NK-92 treated with Interleukin-12 subunit alpha and Interleukin-12 subunit beta, amount 100 ng/mL, for 24 hours (cell line): ENCODE data around the gene DMRT1.

Source experiments
- DNase-seq: peaks from one replicate; lab custom pipeline; 2025; lab: John Stamatoyannopoulos, UW

The DMRT1 gene

DNA sequence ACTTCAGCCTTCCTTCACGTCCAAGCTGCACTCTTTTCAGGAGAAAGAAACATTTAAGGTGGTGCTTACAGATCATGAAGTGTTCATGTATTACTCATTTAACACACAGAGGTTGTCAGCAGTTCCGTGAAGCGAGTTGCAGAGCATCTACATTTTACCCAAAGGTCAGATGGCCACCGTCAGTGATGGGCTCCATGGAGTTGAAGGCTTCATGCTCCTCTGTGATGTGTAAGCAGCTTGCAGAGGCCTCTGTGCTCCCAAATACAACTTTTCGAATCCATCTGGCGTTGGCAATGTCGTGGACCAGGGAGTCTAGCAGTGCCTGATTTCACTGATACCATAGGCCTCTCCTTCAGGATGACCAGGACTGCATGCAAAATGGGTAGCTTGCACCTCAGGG lies 81.2 kb downstream of the DMRT1 start:
- no peak for DNase-seq

DNA sequence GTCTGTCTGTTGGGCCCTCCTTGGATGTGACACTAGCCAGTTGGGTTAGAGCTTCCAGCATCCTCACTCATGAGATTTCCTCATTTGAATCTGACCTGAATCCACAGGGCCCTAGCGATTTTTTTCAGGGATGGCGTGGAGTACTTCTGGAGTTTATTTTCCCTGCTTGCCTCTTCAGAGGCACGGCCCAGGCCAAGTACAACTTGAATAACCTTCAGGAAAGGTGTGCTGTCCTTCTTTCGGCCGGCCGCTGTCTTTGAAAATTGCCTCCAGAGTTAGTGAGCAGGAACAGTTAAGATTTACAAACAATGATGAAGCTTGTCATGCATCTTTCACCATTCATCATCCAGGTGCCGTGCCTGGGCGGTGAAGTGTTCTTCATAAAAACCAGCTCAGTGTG lies 85.5 kb downstream of the DMRT1 start:
- no peak for DNase-seq

DNA sequence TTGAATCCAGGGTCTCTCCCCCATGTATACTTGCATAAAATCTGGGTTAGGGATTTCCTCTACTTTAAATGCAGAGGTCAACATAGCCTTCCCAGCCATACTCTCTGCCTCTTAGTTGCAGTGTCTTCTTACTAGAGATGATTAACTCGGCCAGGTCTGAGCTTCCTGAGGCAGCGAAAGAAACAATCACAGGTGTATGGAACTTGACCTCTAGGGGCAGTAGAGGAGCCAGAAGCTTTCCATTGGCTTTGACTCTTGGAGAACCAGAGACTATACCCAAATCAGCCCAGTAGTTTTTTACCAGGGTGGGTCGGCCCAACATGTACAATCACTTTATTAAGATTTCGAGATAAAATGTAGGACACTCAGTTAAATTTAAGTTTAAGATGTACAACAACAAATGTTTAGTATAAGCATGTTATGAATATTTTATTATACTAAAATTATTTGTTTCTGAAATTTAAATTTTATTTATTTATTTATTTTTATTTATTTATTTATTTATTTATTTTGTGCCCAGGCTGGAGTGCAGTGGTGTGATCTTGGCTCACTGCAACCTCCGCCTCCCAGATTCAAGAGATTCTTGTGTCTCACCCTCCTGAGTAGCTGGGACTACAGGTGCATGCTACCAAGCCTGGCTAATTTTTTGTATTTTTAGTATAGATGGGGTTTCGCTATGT lies 87.0 kb downstream of the DMRT1 start:
- no peak for DNase-seq

GRCh38 chr9:929719-930118 lies 88.2 kb downstream of the DMRT1 start:
- DNase-seq, result no peak

GRCh38 chr9:933356-933755 lies 91.9 kb downstream of the DMRT1 start:
- DNase-seq, result no peak

DNA sequence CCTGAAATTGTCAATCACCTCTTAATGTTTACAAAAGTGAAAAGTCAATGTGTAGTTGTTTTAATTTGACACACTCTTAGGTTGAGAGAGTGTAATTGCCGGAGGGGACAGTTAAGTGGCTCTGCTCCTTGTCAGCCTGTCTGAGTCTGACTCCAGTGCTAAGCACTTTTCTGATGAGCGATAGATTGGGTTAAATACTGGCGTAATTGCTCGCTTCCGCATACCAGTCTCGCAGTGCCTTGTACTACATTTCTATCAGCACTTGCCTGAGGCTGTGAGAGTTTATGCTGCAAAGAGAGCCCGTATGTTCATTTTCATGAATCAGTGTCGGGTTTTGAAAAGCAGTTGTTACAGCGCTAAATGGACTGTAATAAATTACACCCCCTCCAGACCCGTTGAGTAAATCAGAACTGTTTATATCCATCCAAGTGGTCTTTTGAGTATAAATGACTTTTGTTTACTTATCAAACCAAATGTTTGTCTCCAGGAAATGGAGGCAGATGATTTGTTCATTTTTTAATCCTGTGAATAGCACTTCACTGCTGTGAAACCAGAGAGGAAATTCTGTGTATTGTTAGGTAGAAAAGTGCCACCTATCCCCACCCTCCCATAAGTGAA lies 94.0 kb downstream of the DMRT1 start:
- DNase-seq, result no peak

GRCh38 chr9:942805-943580 lies 101.5 kb downstream of the DMRT1 start:
- peak; percentile 21 for DNase-seq

DNA sequence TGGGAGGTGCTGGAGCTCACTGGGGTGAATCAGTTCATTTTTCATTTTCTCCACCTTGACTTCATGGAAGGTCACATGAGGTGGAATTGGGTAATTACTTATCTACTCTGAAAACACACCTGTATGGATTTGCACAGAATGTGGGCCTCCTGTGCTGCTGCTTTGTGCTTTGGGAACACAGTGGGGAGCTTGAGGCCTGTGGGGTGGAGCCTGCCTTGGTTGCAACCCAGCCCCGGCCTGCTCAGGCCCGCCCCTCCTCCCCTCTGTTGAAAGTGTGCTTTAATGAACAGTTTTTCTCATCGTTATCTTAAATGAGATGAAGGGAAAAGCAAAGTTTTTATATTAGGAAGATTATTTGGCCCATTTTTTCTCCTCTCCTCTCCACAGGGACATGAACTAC lies 106.5 kb downstream of the DMRT1 start:
- DNase-seq, result no peak

DNA sequence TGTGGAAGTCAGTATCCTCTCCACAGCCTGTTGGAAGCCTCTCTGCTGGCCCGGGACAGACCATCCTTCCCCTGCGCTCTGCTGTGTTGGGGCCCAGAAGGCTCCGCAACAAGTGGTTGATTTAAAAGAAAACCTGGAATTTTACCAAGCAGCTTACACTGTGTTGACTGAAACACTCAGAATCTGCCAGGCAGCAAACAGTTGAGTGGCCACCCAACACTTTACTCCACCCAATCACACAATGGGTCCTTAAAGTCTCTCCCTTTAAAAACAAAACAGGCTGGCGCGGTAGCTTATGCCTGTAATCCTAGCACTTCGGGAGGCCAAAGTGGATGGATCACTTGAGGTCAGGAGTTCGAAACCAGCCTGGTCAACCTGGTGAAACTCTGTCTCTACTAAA lies 107.0 kb downstream of the DMRT1 start:
- no peak for DNase-seq

- DNase-seq, result no peak
Observed at GRCh38 chr9:950139-950538, 108.6 kb downstream of the DMRT1 start.

GRCh38 chr9:952546-952945 lies 111.0 kb downstream of the DMRT1 start:
- DNase-seq, result no peak

- DNase-seq, result no peak
Observed at GRCh38 chr9:959105-959504, 117.6 kb downstream of the DMRT1 start.

DNA sequence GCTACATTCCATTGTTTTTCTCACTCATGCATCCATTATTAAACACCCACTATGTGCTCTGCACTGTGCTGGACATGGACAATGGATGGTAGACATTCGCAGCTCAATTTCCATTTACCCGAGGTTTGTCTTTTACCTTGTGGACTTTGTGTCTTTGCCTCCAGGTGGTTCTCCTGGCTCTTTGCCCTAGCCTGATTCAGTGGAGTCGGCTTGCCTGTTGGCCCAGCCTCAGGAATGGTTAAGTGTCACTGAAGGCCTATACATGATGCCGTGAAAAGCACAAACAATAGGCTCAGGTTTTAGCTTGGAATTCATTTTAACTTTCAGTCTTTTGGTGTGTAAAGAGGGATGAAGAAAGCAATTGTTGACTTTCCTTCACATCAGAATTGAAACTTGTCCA lies 118.4 kb downstream of the DMRT1 start:
- no peak for DNase-seq

DNA sequence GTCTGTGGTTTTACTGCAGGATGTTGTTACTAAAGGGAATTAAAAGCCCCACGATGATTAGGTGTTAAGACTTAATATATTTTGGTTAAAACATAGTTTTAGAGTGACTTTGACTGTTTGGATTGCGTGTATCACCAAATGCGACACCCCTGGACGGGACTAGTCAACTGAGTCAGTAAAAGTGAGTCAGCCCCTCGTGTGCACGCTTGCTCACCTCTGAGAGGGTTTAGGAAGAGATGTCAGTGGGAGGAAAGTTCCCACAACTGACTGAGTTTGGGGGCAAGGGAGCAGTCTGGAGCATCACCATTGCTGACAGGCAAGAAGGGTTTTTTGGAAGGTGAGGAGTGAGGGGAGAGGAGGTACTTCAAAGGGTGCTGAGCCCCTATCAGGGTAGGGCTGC lies 120.5 kb downstream of the DMRT1 start:
- DNase-seq, result peak; percentile 81

DNA sequence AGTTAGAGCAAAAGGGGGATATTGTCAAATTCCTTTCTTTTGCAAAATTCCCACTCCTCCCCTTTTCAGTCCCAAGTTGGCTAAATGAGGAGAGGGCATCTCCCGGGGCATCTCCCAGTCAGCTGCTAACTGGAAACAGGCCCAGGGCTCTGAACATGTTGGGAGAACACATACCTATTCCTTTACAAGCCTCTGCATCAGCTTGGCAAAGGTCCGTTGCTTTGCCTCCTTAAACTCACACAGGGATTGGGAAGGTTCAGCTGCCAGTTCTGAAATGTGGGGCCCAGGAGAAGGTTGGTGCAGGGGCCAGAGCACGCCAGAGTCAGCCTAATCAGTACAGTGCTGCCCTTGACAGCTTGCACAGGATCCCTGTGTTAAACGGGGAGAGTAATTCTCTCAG lies 124.0 kb downstream of the DMRT1 start:
- no peak for DNase-seq

DNA sequence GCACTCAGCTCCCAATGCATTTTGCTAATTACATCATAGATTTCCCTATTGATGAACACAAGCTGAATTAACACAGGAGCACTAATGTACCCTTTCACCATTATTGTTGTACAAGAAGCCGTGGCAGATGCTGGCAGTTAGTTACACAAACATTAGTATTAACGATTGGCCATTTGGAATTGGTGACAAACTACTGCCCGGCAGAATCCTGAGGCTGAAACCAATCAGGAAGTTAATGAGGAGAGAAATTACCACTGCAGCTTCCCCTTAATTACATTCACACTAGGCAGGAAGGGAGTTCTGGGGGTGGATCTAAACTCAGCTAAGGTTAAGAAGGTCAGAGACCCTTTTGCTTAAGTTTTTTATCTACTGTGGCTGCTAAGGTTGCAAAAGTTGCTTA lies 125.4 kb downstream of the DMRT1 start:
- no peak for DNase-seq

DNA sequence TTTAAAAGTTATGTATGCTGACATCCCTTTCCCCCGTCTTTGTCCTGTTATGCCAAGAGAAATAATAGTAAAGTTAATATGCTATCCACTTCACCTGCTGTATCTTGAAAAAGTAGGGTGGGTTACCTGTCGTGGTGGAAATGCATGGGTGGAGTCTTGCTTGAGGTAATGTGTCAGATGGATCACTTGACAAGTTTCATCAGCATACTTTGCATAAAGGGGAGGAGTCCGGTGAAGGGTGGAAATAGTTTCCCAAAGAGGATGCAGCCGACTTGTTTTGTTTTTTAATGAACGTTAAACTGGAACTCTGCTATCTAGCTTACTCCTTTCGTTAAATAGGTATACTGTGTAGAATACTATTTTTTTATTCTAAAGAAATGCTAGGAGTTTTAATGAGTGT lies 125.9 kb downstream of the DMRT1 start:
- no peak for DNase-seq

DNA sequence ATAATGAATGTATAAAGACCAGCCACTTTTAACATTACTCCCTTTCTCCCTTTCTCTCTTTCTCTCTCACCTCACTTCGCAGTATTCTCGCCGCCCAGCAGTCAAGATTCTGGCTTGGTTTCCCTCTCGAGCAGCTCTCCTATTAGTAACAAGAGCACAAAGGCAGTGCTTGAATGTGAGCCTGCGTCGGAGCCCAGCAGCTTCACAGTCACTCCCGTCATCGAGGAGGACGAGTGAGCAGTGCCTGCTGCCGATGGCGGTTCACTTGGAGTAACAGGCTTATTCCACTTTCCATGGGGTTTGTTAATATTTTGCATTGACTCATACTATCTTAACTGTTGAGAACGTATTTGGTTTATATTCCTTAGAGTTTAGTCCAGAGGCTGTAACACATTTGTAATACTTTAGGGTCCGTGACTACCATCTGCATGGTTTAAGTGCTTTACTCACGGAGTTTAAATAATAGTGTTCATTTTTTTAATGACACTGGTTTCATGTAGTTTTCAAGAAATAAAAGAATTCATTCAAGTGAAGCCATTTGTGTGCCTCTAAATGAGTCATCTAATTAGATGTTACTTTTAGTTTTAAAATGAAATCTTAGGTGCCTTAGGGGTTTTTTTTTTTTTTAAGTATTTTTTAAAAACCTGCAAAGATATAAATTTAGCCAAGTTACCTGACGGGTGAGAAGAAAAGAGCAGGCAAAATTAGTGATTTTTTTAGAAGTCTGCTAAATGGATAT lies 126.6 kb downstream of the DMRT1 start:
- no peak for DNase-seq

GRCh38 chr9:969310-970150 lies 128.0 kb downstream of the DMRT1 start:
- DNase-seq, result no peak

DNA sequence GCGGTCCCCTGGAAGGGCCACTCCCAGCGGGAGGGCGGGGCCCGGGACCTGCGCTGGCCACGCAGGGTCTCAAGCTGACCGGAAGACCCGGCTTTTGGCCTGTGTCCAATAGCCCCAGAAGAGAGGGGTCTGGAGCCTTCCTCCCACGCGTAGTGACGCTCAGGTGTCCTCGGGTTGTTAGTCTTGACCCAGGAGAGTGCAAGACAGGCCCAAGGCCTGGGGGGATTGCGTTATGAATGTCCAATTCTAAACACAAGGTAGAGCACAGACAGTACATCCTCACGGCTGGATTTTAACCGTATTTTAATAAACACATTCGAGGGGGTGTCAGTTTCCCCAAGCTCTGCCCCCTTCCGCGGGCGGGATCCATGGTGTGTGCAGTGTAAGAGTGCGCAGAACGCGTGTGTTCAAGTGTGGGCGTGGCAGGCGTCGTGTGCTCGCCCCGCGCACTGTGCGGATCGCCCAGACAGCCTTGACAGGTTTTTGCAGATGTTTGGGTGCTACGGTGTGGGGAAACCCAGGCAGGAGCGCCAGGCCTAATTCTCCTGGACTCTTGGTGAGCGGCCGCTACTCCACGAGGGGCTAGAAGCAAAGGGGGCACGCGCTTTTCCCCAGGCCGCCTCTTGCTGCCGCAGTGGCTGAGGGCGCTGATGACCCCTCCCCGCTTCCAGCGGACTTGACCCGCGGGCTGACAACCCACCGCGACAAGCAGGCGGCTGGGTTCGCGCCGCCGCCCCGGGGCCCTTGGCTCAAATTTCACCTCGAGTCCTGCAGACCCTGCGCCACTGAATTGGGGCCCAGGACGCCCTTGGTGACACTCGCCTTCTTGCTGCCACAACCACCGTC lies 128.9 kb downstream of the DMRT1 start:
- no peak for DNase-seq
